ENCODE data around the gene PET100.

GRCh38 chr19:7595466-7596133 lies 34.0 kb upstream of the PET100 start, which contains the start of gene CAMSAP3:
- TF ChIP-seq CTCF (IDR thresholded peaks at IDR 0.05; ENCODE audit: insufficient read depth, low read length) = no peak
- no peak for TF ChIP-seq GABPA (IDR thresholded peaks at IDR 0.05; ENCODE audit: low read depth)
- TF ChIP-seq POLR2AphosphoS5 (IDR thresholded peaks at IDR 0.05; ENCODE audit: low read depth) = no peak
